SK-N-MC (cell line): Measurements from ENCODE around the gene RIMS3.

Source experiments
- DNase-seq: peaks from one replicate; pipeline ENCODE4 v3.0.0-alpha.2; 2011; ENCODE audit warnings: low read depth, low spot score
- H3K27ac ChIP-seq: fragments of 200-600 bp; sonication (generic); 2 replicates; pipeline ENCODE4 v1.5.1; 2016; ENCODE audit warnings: mixed run types
- H3K36me3 ChIP-seq: fragments of 200-600 bp; sonication (generic); 2 replicates; pipeline ENCODE4 v1.6.1; 2017; ENCODE audit warnings: antibody characterized with exemption, low read length, mixed read lengths; ENCODE audit not compliant: insufficient read depth
- H3K4me3 ChIP-seq: fragments of 200-600 bp; sonication (generic); 2 replicates; pipeline ENCODE4 v1.5.1; 2016
- H3K9ac ChIP-seq: fragments of 200-600 bp; sonication (generic); 2 replicates; pipeline ENCODE4 v1.8.0; 2017; ENCODE audit warnings: mixed run types, mixed read lengths; ENCODE audit not compliant: insufficient read length
- H3K9me3 ChIP-seq: fragments of 200-600 bp; sonication (generic); 2 replicates; pipeline ENCODE4 v1.6.1; 2017; ENCODE audit warnings: low read depth, mild to moderate bottlenecking, antibody characterized with exemption, low read length, moderate library complexity, mixed read lengths
- EZH2 ChIP-seq: fragments of 200-600 bp; sonication (generic); IDR thresholded peaks from one replicate; pipeline ENCODE4 v1.6.1; 2017; ENCODE audit warnings: antibody characterized with exemption
- FOXP2 ChIP-seq: optimal IDR thresholded peaks from 2 replicates; pipeline ENCODE3; 2011; ENCODE audit warnings: mild to moderate bottlenecking, moderate library complexity; ENCODE audit not compliant: insufficient read depth; ENCODE audit errors: extremely low read length, control extremely low read depth
- POLR2AphosphoS5 ChIP-seq: IDR thresholded peaks from 2 replicates; pipeline ENCODE4 v1.6.1; 2012; ENCODE audit warnings: mild to moderate bottlenecking, low read depth, low read length, borderline replicate concordance

The RIMS3 gene

DNA sequence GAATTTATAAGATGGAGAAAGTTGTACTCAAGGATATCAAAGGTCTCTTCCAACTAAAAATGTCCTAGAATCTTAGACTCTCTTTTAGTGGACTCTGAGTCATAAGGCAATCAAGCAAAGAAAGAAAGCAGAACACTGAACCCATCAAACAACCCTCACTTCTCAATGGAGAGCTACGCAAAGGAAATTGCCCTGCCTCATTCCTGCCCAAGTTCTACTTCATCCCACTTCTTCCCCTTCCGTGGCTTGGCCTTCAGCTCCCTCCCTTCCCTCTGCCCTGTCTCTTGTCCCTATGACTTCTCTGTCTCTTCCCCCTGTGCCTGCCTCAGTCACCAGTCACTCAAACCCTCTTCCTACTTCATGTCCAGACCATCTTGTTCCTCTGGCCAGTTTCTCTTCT, 58.5 kb downstream of the RIMS3 start:
- Histone ChIP-seq H3K9me3 (no peaks in the 10 kb centered on the region), H3K9ac (no peak overlapping the region), H3K4me3 (no peak overlapping the region), H3K36me3 (no peaks in the 10 kb centered on the region), H3K27ac (no peak overlapping the region)
- TF ChIP-seq FOXP2 = no peak
- no peak for TF ChIP-seq EZH2
- TF ChIP-seq POLR2AphosphoS5 = no peak
- no peak for DNase-seq

DNA sequence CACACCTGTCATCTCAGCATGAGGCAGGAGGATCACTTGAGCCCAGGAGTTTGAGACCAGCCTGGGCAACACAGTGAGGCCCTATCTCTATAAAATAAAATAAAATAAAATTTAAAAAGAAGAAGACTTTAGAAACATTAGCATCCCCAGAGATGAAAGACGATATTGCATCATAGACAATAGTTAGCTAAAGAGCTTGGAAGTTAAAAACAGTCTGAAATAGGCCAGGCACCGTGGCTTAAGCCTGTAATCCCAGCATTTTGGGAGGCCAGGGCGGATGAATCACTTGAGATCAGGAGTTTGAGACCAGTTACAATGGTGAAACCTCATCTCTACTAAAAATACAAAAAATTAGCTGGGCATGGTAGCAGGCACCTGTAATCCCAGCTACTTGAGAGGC, 59.3 kb downstream of the RIMS3 start:
- no peak overlapping the region for H3K4me3 ChIP-seq
- no peak overlapping the region for H3K27ac ChIP-seq
- H3K9me3 ChIP-seq = no peaks in the 10 kb centered on the region
- no peak for TF ChIP-seq FOXP2
- TF ChIP-seq POLR2AphosphoS5 = no peak
- TF ChIP-seq EZH2 = no peak
- no peak overlapping the region for H3K9ac ChIP-seq
- H3K36me3 ChIP-seq = no peaks in the 10 kb centered on the region
- DNase-seq = no peak

DNA sequence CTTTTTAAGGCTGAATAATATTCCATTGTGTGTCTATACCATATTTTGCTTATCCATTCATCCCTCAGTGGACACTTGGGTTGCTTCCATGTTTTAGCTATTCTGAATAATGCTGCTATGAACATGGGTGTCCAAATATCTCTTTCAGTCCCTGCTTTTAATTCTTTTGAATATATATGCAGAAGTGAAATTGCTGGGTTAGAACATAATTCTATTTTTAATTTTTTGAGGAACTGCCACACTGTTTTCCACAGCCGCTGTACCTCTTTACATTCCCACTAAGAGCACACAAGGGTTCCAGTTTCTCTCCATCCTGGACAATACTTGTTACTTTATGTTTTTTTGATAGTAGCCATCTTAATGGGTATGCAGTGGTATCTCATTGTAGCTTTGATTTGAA, 65.6 kb downstream of the RIMS3 start:
- no peaks in the 10 kb centered on the region for H3K9me3 ChIP-seq
- no peaks in the 10 kb centered on the region for H3K36me3 ChIP-seq
- H3K27ac ChIP-seq = no peak overlapping the region
- no peak for DNase-seq
- TF ChIP-seq POLR2AphosphoS5 (no peak), FOXP2 (no peak), EZH2 (no peak)
- H3K9ac ChIP-seq = no peak overlapping the region
- no peak overlapping the region for H3K4me3 ChIP-seq

DNA sequence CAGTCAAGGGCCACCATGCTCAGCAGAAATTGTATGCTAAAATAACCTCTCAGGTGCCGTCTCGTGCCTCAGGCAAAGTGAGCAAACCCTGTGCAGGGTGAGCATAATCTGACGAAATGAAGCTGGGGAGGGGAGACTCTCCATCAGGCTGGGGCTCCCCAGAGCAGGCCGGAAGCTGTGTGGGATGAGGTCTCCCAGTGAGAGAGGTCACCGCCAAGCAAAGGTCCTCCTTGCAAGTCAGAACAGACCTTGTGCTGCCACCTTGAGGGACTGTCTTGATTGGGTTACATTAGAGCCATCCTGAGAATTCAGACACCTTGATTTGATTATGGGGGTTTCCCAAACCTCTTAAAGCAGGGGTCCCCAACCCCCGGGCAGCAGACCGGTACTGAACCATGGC, 69.9 kb downstream of the RIMS3 start:
- TF ChIP-seq FOXP2 (no peak), POLR2AphosphoS5 (no peak), EZH2 (no peak)
- no peak overlapping the region for H3K4me3 ChIP-seq
- no peak overlapping the region for H3K27ac ChIP-seq
- DNase-seq = no peak
- no peaks in the 10 kb centered on the region for H3K36me3 ChIP-seq
- H3K9ac ChIP-seq = no peak overlapping the region
- H3K9me3 ChIP-seq = no peaks in the 10 kb centered on the region

DNA sequence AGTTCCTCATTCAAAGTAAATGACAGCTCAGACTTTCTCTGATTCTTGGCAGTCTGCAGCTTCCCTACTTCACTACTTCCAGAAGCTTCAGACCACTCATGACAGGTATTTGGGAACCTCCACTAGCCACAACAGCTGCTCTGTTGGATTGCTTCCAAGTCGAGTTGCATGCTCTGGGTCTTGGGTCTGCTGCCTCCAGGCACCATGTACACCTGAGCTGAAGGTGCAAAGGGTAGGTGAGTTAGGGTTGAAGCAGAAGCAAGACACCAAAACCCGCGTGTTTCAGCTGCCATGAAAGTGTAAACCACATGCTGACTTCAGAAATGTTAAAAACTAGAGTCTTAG, 71.3 kb downstream of the RIMS3 start:
- no peak for DNase-seq
- TF ChIP-seq EZH2 (no peak), FOXP2 (no peak), POLR2AphosphoS5 (no peak)
- H3K27ac ChIP-seq = no peak overlapping the region
- no peaks in the 10 kb centered on the region for H3K9me3 ChIP-seq
- H3K36me3 ChIP-seq = no peaks in the 10 kb centered on the region
- no peak overlapping the region for H3K4me3 ChIP-seq
- H3K9ac ChIP-seq = no peak overlapping the region

DNA sequence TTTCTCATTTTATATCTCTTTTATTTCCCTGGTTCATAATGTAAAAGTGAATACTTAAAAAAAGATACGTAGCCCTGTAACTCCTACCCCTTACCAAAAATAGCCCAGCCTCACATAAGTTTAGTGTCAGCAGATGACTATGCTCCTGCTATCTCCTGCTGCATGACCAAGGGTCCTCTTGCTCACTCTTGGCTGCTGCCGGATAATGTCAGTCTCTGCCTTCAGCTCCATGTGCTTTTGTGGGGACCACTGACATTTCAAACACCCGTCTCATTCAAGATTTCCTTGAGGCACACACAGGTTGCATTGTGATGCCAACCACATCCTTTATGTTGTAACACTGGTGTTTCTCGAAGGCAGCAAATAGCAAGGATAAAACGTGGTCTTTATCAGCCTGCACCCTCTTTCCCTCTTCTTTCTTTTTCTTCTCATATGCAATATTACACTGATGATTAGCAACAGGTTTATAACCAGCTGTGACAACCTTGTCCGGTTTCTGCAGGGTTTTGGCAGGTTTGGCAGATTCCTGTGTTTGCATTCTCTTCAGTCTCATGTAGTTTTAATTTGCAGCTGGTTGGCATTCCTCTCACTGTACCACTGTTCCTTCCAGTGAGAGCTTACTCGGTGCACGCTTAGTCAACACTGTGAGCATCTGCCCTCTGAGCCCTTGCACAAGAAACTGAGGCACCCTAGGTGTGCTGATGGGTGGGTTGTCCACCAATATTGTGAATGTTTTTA, 71.9 kb downstream of the RIMS3 start:
- Histone ChIP-seq H3K36me3 (no peaks in the 10 kb centered on the region), H3K27ac (no peak overlapping the region), H3K9ac (no peak overlapping the region), H3K4me3 (no peak overlapping the region), H3K9me3 (no peaks in the 10 kb centered on the region)
- no peak for TF ChIP-seq FOXP2
- no peak for TF ChIP-seq POLR2AphosphoS5
- no peak for TF ChIP-seq EZH2
- DNase-seq = no peak

DNA sequence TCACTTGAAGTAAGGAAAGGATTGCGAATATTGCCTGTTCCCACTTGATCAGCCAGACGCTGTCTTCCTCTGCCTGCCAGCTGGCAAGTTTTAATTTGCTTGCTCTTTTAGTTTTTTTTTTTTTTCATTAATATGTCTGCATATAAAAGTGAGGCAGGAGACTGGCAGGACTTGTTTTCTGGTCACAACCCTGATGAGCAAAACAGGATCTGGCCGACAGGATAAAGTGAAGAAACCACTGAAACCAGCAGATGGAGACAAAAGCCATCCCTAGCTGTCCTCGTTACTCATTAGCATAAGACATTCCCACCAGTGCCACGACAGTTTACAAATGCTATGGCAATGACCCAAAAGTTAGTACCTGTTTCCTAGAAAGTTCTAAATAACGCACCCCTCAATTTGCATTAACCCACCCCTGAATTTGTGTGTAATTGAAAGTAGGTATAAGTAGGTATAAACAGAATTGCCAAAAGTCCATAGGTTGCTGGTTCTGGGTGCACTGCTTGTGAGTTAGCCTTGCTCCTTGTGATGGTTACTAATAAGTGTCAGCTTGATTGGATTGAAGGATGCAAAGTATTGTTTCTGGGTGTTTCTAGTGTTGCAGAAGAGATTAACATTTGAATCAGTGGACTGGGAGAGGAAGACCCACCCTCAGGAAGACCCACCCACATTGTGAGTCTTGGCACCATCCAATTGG, 73.2 kb downstream of the RIMS3 start:
- peak; percentile 6 for DNase-seq
- H3K4me3 ChIP-seq = no peak overlapping the region
- no peaks in the 10 kb centered on the region for H3K36me3 ChIP-seq
- no peak overlapping the region for H3K9ac ChIP-seq
- no peaks in the 10 kb centered on the region for H3K9me3 ChIP-seq
- no peak overlapping the region for H3K27ac ChIP-seq
- TF ChIP-seq POLR2AphosphoS5 (no peak), FOXP2 (no peak), EZH2 (no peak)

DNA sequence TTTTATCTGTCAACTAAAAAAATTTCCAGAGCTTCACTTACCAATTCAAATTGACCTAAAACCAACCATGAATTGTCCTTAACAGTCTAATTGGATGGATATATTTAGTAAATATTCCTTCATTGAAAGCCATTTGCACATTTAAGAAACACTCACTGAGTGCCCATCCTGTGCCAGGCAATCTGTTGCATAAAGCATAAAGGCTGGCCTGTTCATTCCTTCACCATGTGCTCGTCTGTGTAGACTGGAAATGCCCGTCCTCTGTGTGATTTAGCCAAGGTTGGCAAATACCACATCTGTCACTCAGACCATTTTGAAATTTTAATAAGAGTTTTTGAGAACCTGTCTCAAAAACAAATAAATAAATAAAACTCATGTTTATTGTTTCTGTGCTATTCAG, 76.9 kb downstream of the RIMS3 start:
- Histone ChIP-seq H3K9ac (no peak overlapping the region), H3K36me3 (no peaks in the 10 kb centered on the region), H3K9me3 (no peaks in the 10 kb centered on the region), H3K4me3 (no peak overlapping the region), H3K27ac (no peak overlapping the region)
- TF ChIP-seq FOXP2 (no peak), POLR2AphosphoS5 (no peak)
- no peak for DNase-seq

DNA sequence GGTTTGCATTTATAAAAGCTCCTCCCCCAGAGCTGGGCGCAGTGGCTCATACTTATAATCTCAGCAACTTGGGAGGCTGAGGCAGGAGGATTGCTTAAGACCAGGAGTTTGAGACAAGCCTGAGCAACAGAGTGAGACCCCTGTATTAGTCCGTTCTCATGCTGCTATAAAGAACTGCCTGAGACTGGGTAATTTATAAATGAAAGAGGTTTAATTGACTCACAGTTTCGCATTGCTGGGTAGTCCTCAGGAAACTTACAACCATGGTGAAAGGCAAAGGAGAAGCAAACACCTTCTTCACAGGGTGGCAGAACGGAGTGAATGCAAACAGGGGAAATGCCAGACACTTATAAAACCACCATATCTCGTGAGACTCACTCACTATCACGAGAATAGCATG, 81.5 kb downstream of the RIMS3 start:
- DNase-seq = no peak
- H3K27ac ChIP-seq = no peak overlapping the region
- H3K9ac ChIP-seq = no peak overlapping the region
- no peak overlapping the region for H3K4me3 ChIP-seq
- no peaks in the 10 kb centered on the region for H3K36me3 ChIP-seq
- no peaks in the 10 kb centered on the region for H3K9me3 ChIP-seq
- TF ChIP-seq EZH2 (no peak), POLR2AphosphoS5 (no peak), FOXP2 (no peak)
